Measurements from ENCODE around the gene MPND.

MPND gene

DNA sequence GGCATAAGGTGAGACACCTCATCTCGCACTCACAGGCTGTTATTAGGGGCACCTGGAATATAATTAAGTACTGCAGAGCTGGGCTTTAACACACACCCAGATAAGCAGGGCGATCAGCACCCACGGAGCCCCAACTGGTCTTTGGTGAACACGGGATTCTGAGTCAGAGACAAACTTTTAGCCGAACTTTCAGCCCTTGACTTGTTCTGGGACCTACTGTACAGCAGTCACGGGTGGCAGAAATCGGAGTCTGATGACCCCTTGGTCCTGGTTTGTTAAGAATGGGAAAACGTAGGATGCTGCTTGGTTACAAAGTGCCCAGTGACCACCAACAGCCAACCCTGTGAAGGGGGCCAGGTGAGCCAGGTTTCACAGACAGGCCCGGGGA lies 47.9 kb downstream of the MPND start:
- no peak overlapping the region for H3K4me3 ChIP-seq (ENCODE audit: low read length)
- TF ChIP-seq, protein P1, sequence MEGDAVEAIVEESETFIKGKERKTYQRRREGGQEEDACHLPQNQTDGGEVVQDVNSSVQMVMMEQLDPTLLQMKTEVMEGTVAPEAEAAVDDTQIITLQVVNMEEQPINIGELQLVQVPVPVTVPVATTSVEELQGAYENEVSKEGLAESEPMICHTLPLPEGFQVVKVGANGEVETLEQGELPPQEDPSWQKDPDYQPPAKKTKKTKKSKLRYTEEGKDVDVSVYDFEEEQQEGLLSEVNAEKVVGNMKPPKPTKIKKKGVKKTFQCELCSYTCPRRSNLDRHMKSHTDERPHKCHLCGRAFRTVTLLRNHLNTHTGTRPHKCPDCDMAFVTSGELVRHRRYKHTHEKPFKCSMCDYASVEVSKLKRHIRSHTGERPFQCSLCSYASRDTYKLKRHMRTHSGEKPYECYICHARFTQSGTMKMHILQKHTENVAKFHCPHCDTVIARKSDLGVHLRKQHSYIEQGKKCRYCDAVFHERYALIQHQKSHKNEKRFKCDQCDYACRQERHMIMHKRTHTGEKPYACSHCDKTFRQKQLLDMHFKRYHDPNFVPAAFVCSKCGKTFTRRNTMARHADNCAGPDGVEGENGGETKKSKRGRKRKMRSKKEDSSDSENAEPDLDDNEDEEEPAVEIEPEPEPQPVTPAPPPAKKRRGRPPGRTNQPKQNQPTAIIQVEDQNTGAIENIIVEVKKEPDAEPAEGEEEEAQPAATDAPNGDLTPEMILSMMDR (conservative IDR thresholded peaks at IDR 0.05; ENCODE audit: low read length), result no peak
- no peak for DNase-seq (ENCODE audit: low read depth)

DNA sequence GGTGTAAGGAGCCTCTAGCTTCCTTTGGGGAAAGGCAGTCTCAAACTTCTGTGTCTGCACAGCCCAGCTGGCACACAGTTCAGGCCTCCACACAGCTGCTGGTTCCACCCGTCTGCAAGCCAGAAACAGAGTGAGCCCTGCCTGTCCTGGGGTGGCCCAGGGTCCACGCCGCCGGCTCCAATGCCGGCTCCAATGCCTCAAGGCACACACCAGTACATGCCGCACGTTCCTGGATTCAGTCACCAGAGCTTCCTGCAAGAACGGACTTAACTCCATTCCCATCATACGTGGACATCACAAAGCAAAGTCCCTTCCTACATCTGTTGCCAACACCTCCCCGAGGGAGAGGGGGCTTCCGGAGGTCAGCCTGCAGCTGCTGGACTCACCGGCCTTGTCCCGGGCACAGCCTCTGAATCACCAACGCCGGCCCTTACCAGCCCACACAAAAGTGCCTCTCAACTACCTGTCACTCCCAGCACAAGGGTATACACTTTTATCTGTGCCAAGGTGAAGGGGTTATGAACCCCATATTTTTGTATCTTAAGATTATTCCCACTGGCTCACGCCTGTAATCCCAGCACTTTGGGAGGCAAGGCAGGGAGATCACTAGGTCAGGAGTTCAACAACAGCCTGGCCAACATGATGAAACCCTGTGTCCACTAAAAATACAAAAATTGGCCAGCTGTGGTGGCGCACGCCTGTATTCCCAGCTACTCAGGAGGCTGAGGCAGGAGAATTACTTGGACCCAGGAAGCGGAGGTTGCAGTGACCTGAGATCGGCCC lies 48.5 kb downstream of the MPND start:
- peak; percentile 72 for DNase-seq (ENCODE audit: low read depth)
- H3K4me3 ChIP-seq (ENCODE audit: low read length), result no peak overlapping the region; the same call in 1 of the 2 replicates
- TF ChIP-seq, protein P1 (conservative IDR thresholded peaks at IDR 0.05; ENCODE audit: low read length), result no peak

DNA sequence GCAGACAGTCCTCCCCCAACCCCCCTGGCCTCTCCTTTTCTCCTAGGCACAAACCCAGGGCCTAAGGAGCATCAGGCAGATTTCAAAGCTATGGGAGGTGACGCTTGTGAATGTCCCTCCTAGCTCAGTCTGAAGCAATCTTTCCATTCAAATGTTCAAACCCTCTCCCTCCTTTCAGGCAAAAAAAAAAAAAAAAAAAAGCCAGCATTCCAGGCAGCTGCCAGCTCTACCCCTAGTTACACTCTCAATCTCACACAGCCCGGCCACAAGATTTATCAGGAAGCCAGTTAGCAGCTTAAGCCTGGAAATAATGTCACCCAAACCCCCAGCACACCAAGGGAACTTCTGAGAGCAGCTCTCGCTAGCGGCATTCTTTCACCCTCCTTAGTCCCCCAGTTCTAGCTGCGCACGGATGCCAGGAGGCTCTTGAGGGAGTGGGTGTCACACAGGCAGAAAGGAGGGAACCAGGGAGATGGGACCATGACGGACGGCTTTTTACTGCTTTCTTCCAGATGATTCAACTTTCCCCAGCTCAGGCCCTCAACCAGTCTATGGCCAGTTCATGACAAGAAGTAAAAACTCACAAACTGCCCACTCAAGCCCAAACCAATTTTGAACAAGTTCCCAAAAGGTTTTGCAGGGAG lies 50.7 kb downstream of the MPND start:
- TF ChIP-seq, protein P1 (conservative IDR thresholded peaks at IDR 0.05; ENCODE audit: low read length), result no peak
- peak; percentile 76 for DNase-seq (ENCODE audit: low read depth)

DNA sequence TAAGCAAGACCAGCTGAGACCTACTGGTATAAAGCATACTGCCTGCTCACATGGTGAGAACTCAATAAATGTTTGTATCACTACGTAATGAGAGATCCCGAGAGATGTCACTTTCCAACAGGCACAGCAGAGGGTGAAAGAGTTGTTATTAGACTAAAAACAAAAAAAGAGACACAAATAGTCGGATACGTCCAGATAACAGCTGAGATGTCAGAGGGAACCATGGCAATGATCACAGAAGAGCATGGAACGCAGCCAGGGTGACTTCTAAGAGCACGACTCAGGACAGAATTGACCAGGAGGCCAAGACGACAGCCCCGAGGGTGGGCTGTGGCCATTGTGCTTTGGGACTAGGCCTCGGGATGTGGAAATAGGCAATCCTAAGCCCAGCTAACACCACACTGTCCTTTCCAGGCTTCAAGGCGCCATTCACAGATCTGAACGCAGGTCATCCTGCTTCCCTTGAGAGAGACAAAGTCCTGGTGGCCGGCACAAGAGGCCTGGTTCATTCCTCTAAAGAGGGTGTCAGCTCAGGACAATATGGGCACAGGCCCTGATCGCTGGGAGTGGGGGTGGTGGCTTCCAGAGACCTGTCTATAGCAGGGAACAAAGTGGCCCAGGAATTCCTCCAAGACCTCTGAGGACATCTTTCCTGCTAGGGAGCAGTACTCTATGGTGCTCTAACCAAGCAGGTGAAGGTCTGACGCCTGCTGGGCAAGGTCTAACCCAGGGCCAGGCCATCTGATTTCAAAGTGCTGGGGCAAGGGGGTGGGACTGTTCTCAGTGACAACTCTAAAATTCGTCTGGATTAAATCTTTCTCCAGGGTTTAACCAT lies 53.8 kb downstream of the MPND start:
- H3K4me3 ChIP-seq (ENCODE audit: low read length), result peak overlapping the region; percentile 3; the same call in 1 of the 2 replicates
- TF ChIP-seq, protein P1 (conservative IDR thresholded peaks at IDR 0.05; ENCODE audit: low read length), result no peak
- DNase-seq (ENCODE audit: low read depth), result peak; percentile 21

More for the DNA sequence above, 50.7 kb downstream of the MPND start:
- peak overlapping the region; percentile 34 for H3K4me3 ChIP-seq (ENCODE audit: low read length)

DNA sequence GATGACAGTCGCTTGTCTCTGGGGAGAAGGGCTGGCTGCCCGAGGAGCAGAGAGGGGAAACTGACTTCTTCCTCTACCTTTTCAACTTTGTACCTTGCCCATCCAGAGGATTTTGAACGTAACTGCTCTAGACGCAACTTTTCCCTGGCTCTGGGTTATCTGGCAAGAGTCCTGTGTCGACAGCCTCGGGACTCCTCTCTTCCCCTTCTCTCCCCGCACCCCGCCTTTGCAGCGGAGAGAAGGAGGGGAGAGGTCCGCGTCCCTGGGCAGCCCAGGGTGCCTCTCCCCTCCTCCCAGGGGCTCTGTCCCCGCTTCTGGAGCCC lies 56.4 kb downstream of the MPND start:
- DNase-seq (ENCODE audit: low read depth), result no peak
- TF ChIP-seq, protein P1 (conservative IDR thresholded peaks at IDR 0.05; ENCODE audit: low read length), result no peak
- peak overlapping the region; percentile 92 for H3K4me3 ChIP-seq (ENCODE audit: low read length)

DNA sequence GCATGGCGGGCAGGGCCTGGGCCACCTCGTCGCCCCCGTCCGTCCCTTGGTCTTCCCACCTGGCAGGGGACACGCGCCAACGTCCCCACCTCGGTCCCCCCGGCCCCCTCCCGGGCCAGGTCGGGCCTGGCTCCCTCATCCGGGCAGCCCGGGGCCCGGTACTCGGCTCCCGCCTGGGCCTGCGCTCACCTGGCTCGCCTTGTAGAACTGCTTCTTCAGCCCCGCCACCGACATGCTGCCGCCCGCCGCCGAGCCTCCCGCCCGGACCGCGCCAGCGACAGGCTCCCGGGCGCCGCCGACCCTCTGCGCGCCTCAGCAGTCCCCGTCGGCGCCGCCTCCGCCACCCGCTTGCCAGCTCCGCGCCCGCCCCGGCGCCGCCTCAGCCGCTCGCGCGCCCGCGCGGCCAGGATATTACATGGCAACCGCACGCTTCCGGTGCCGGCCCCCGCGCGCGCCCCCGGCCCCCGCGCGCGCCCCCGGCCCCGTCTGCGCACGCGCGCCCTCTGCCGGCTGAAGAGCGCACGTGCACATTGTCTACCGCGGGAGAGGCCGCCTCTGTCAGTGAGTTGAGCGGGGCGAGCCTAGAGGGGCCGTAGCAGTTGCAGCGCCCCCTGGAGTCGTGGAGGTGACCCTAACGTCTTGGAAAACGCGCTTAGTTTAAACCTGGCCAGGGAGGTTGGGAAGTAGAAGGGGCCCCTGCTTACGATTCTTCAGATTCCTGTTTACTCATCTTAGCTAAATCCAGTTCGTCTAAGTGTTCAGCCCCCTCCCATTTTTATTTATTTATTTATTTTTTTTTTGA lies 57.0 kb downstream of the MPND start, which contains the start of gene SH3GL1:
Gene SH3GL1 (minus strand): TSS at position 413 of the 802 bp plus-strand sequence. CDS start 179 bp downstream, at position 234.
- DNase-seq (ENCODE audit: low read depth), result peak; percentile 87
- TF ChIP-seq, protein P1 (conservative IDR thresholded peaks at IDR 0.05; ENCODE audit: low read length), result peak; percentile 82
- peak within 1 kb of the TSS; percentile 92 for H3K4me3 ChIP-seq (ENCODE audit: low read length)
